Measurements from ENCODE around the gene SLC17A5.
A peak's percentile ranks its signal among the peaks of the same experiment; 100 is the strongest.
"Not testable (repeated sequence)": the region's sequence is repeated elsewhere in the genome, so short reads cannot be mapped to it uniquely, and the experiment has no call there.

The SLC17A5 gene

DNA sequence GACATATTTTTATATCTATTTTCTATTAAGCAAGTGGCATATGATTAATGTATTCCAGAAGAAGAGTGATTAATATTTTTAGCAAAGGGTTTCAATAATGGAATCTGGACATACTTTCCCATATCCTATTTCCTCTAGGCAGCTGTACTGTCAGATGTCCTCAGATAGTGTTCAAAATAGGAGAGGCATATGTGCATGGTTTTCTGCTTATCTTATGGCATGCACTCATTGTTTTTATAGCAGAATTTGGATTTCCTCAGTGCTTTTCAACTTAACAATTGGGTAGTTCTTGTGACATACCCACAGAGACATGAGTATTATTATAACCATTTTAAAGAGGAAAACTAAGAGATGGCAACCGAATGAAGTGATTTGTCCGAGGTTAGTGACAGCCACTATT lies 12.6 kb upstream of the SLC17A5 start:
- DNase-seq (ENCODE audit: low spot score): no peak

DNA sequence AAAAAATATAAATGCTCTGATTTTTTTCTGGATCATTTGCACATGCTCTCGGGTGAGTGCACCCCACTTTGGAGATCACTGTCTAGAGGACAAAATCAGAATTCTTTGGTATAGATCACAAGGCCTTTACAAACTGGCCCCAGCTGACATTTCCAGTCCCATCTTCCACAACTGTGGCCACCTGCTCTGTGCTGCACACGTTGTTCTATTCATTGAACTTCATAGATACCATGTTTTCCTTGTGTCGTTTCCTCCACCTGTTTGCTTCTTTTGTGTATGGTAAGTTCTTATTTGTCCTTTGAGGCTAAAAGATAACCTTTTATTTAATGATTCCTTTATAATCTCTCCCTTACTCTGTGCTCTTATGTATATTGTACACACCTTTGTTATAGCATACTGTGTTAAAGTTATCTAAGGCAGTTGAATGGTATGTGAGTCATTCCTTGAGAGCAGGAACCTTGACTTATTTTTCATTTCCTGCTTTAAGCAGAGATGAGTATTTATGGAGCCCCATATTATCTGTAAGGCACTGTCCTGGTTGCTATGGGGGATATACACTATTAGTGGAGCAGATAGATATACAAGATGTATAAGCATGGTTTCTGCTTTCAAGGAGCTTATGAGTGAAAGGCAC lies 12.0 kb upstream of the SLC17A5 start:
- no peak for DNase-seq (ENCODE audit: low spot score)

GRCh38 chr6:73664701-73665100 lies 10.9 kb upstream of the SLC17A5 start:
- no peak for DNase-seq (ENCODE audit: low spot score)

- DNase-seq (ENCODE audit: low spot score): no peak
Measured at GRCh38 chr6:73657201-73657600, 3.4 kb upstream of the SLC17A5 start.

- no peak for DNase-seq (ENCODE audit: low spot score)
Measured at GRCh38 chr6:73656531-73657145, 2.8 kb upstream of the SLC17A5 start.

DNA sequence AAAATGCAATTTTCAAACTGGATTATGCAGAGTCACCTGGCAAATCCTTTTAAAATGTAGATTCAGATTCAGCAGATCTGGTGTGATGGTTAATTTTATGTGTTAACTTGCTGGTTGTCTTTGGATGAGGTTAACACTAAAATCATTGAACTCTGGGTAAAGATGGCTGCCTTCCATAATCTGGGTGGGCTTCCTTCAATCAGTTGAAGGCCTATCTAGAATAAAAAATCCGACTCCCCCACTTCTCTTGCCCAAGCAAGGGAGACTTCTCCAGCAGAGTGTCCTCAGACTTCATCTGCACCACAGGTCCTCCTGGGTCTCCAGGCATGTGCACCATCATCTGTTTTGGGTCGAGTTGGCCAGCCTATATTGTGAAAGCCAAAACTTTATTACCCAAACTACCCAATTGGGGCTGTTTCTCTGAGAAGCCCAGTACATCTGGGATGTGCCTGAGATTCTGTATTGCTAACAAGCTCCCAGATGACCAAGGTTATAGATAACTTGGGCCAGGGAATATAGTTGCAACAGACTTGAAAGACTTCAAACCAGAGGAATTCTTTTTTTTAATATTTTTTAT lies 1.6 kb upstream of the SLC17A5 start:
- DNase-seq (ENCODE audit: low spot score): no peak

DNA sequence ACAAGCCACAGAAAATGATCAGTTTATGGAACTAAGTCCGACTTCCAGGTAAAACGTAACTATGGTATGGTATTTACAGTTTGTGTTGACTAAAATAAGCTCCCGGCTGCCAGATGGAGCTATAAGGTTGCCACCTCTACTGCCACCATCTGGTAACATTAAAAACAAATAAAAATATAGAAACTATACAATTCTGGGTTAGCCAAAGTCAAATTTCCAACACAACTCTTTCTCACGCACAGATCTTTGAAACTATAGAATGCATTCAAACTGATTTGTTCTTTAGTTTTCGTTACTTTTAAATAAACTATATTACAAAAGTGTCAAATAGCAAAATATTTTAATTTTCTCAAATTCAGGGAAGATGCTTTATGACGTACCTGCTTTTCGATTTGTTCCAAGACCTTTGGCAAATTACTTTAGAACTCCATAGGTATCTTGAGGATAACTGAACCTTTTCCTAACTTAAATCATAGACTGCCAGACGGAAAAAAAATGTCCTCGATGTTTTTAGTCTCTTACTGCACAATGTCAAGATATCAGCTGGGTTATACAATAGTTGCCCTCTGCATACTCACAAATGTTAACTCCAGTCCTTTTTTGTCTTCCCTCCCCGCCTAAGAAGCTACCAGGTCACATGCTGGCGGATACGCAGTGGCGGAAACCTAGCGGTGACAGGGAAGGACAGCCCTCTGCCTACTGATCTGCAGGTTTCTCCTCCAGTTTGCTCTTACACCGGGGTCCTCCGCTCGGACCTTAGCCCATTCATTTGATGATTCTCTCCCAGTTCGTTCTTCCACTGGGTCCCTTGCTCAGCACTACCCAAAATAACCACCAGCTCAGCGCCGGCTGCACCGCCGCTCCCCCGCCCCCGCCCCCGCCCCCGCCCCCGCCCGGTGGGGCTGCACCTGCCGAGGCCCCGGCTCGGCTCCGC lies 888 bp downstream of the SLC17A5 start:
- DNase-seq (ENCODE audit: low spot score): peak; percentile 78

- DNase-seq (ENCODE audit: low spot score): no peak
Measured at GRCh38 chr6:73649783-73650182, 4.0 kb downstream of the SLC17A5 start.

- DNase-seq (ENCODE audit: low spot score): no peak
Measured at GRCh38 chr6:73648166-73648565, 5.6 kb downstream of the SLC17A5 start.

GRCh38 chr6:73644941-73645591 lies 8.7 kb downstream of the SLC17A5 start:
- DNase-seq (ENCODE audit: low spot score): no peak

DNA sequence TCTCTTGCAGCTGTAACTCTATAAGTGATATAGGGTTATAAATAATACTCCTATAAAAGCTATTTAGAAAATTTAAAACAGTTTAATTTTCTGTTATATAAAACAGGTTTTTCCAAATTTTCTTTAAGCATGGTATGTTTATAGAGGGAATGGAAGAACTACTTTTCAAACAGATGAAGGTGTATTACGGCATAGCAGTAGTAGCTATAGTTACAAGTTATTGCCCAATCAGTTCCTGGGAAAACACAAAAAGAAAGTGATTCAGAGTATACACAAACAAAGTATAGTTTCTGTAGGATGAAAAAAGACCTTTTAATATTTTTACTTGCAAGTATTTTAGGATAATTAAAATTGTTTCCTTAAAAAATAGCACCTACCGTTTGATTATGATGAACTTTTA lies 9.8 kb downstream of the SLC17A5 start:
- no peak for DNase-seq (ENCODE audit: low spot score)

- DNase-seq (ENCODE audit: low spot score): no peak
Measured at GRCh38 chr6:73642530-73642929, 11.3 kb downstream of the SLC17A5 start.

DNA sequence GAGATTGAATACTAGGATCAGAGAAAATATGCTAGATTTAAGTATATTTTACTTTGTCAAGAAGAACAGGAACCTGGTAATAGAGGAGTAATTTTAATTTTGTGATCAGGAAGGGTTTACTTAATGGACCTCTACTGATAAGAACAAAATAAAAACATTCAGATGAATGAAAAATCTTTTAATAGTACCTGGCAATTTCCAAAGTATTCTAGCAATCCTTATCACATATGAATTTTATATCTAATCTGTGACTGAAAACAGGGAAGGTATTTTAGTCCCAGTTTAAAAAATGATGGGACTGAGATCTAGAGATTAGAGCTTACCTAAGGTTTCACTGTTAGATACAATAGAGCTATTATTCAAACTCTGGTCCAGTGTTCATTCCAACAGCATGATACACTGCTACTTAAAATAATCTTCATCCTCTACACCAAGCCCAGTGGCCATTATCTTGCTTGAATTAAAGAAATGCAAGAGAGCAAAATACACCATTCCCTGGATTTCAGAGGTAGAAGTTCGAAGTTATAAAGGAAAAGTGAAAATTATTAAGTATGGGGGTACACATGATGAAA lies 13.5 kb downstream of the SLC17A5 start:
- no peak for DNase-seq (ENCODE audit: low spot score)

DNA sequence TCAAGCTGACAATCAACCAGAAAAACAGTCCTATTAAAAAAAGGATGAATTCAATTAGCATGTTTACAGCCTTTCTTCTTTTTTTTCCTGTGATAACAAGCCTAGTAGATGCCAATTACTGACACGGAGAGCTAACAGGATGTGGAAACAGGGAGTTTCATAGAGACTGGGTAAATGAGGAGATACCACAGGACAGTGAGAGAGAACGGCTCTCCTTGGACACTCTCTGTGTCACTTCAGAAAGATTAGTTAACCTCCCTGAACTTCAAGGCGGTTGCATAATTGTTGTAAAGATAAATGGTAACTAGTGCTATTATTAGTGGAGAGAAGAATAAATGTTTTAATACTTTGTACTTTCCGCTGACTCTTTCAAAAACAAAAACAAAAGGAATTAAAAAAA lies 14.8 kb downstream of the SLC17A5 start:
- no peak for DNase-seq (ENCODE audit: low spot score)

- no peak for DNase-seq (ENCODE audit: low spot score)
Measured at GRCh38 chr6:73637404-73637803, 16.4 kb downstream of the SLC17A5 start.

- DNase-seq (ENCODE audit: low spot score): no peak
Measured at GRCh38 chr6:73636048-73636447, 17.7 kb downstream of the SLC17A5 start.

DNA sequence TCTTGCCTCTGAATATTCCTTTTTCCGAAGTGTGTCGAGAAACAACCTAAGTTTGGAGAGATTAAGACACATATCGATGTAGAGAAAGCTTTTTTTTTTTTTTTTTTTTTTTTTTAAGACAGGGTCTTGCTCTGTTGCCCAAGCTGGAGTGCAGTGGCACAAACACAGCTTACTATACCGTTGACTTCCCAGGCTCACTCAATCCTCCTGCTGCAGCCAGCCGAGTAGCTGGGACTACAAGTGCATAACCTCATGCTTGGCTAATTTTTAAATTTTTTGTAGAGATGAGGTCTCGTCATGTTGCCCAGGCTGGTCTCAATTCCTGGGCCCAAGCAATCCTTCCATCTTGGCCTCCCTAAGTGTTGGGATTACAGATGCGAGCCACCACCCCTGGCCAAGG lies 21.4 kb downstream of the SLC17A5 start:
- DNase-seq (ENCODE audit: low spot score): no peak

GRCh38 chr6:73631849-73632248 lies 21.9 kb downstream of the SLC17A5 start:
- no peak for DNase-seq (ENCODE audit: low spot score)

- DNase-seq (ENCODE audit: low spot score): no peak
Measured at GRCh38 chr6:73630401-73630800, 23.4 kb downstream of the SLC17A5 start.

- no peak for DNase-seq (ENCODE audit: low spot score)
Measured at GRCh38 chr6:73624896-73625295, 28.9 kb downstream of the SLC17A5 start.

DNA sequence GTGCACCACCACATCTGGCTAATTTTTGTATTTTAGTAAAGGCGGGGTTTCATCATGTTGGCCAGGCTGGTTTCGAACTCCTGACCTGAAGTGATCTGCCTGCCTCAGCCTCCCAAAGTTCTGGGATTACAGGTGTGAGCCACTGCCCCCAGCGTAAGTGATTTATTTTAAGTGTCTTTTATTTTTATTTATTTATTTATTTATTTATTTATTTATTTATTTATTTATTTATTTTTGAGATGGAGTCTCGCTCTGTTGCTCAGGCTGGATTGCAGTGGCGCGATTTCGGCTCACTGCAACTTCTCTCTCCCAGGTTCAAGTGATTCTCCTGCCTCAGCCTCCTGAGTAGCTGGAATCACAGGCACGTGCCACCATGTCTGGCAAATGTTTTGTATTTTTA lies 30.3 kb downstream of the SLC17A5 start:
- not testable (repeated sequence) for DNase-seq (ENCODE audit: low spot score)

- DNase-seq (ENCODE audit: low spot score): not testable (repeated sequence)
Measured at GRCh38 chr6:73618082-73618481, 35.7 kb downstream of the SLC17A5 start.
